Osteocyte (in vitro differentiated cells): ENCODE measurements around the gene BRD3. TPM values are rescaled to one million over a fixed set of nuclear protein-coding genes. Genes with fewer than 3 reads are reported as not detected.
A peak's percentile ranks its signal among the peaks of the same experiment; 100 is the strongest.

Experiments used
- DNase-seq: peaks from one replicate; pipeline ENCODE4 v3.0.0; 2021; ENCODE audit warnings: mixed read lengths; ENCODE audit not compliant: unreplicated experiment; ENCODE audit errors: extremely low spot score
- H3K27ac Mint-ChIP-seq: one replicate; pipeline ENCODE4 v1.8.0; 2021; ENCODE audit warnings: mild to moderate bottlenecking, mixed read lengths; ENCODE audit not compliant: unreplicated experiment
- H3K27me3 Mint-ChIP-seq: one replicate; pipeline ENCODE4 v1.8.0; 2021; ENCODE audit warnings: mixed read lengths; ENCODE audit not compliant: unreplicated experiment
- H3K36me3 Mint-ChIP-seq: one replicate; pipeline ENCODE4 v1.8.0; 2021; ENCODE audit warnings: mixed read lengths; ENCODE audit not compliant: unreplicated experiment
- H3K4me1 Mint-ChIP-seq: one replicate; pipeline ENCODE4 v1.8.0; 2021; ENCODE audit warnings: mixed read lengths; ENCODE audit not compliant: unreplicated experiment
- H3K4me3 Mint-ChIP-seq: one replicate; pipeline ENCODE4 v1.8.0; 2021; ENCODE audit warnings: mild to moderate bottlenecking, moderate library complexity, mixed read lengths; ENCODE audit not compliant: unreplicated experiment
- H3K9me3 Mint-ChIP-seq: one replicate; pipeline ENCODE4 v1.8.0; 2021; ENCODE audit warnings: mixed read lengths; ENCODE audit not compliant: unreplicated experiment
- total RNA-seq: library from RNA; stranded (reverse); gene quantifications from 2 replicates; pipeline ENCODE4 v1.2.1, GENCODE V29; 2021
- TF ChIP-seq, protein P1 (sequence below): fragments of 200-600 bp; sonication (generic); IDR thresholded peaks from 2 replicates; pipeline ENCODE4 v1.5.0; 2021; ENCODE audit warnings: antibody characterized with exemption, mild to moderate bottlenecking, moderate library complexity

Gene BRD3
- total RNA-seq, 1 donor from 2014 or later: 56.2 TPM

DNA sequence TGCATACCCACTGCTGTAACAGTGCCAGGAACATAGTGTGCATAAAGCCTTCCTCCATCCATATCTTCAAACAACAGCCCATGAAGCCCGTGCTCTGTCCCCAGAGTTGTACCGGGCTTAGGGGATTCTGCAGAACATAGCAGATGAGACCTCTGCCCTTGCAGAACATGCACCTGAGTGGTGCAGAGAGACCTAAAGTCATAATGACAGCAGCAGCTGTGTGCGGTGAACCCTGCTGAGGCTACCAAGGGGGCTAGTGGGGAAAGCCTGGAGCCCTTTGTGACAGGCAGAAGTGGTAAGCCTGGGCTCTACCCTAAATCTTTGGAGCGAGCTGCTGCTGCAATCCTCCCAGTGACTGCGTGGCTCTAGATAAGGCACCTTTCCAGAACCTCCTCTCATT is 32.2 kb upstream of the BRD3 start:
- H3K27me3 Mint-ChIP-seq: peaks cover 20% of the 10 kb centered on the region
- TF ChIP-seq, protein P1, sequence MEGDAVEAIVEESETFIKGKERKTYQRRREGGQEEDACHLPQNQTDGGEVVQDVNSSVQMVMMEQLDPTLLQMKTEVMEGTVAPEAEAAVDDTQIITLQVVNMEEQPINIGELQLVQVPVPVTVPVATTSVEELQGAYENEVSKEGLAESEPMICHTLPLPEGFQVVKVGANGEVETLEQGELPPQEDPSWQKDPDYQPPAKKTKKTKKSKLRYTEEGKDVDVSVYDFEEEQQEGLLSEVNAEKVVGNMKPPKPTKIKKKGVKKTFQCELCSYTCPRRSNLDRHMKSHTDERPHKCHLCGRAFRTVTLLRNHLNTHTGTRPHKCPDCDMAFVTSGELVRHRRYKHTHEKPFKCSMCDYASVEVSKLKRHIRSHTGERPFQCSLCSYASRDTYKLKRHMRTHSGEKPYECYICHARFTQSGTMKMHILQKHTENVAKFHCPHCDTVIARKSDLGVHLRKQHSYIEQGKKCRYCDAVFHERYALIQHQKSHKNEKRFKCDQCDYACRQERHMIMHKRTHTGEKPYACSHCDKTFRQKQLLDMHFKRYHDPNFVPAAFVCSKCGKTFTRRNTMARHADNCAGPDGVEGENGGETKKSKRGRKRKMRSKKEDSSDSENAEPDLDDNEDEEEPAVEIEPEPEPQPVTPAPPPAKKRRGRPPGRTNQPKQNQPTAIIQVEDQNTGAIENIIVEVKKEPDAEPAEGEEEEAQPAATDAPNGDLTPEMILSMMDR: no peak
- no peak overlapping the region for H3K27ac Mint-ChIP-seq
- no peaks in the 10 kb centered on the region for H3K4me1 Mint-ChIP-seq
- DNase-seq: no peak
- H3K4me3 Mint-ChIP-seq: no peak overlapping the region
- peaks cover 4% of the 10 kb centered on the region for H3K9me3 Mint-ChIP-seq
- no peaks in the 10 kb centered on the region for H3K36me3 Mint-ChIP-seq

- Mint-ChIP-seq H3K4me3 (no peak overlapping the region), H3K27ac (no peak overlapping the region), H3K36me3 (no peaks in the 10 kb centered on the region), H3K27me3 (peaks cover 21% of the 10 kb centered on the region), H3K4me1 (no peaks in the 10 kb centered on the region), H3K9me3 (peaks cover 4% of the 10 kb centered on the region)
- DNase-seq: no peak
- TF ChIP-seq, protein P1: peak; percentile 63
These were observed 31.4 kb upstream of the BRD3 start for GRCh38 chr9:134099123-134099761.

DNA sequence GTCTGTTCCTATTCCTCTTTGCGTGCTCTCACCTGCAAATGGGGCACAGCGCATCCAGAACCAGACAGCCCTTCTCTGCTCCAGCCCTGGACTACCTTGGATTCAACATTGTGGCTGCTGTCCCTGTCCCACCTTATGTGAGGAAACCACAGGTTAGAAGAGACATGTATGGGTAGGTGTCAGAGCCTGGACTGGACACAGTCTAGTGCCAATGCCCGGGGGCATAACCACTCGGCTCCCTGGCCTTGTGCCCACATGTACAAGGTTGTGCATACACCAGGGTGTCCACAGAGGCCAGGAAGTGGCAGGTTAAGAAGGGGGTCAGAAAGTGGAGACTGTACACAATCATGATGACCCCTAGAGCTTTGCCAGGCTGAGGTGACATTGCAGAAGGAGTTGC is 22.1 kb upstream of the BRD3 start:
- Mint-ChIP-seq H3K4me1 (no peaks in the 10 kb centered on the region), H3K27me3 (peaks cover 31% of the 10 kb centered on the region), H3K36me3 (no peaks in the 10 kb centered on the region), H3K9me3 (peaks cover 5% of the 10 kb centered on the region), H3K4me3 (no peak overlapping the region), H3K27ac (no peak overlapping the region)
- DNase-seq: no peak
- TF ChIP-seq, protein P1: no peak

DNA sequence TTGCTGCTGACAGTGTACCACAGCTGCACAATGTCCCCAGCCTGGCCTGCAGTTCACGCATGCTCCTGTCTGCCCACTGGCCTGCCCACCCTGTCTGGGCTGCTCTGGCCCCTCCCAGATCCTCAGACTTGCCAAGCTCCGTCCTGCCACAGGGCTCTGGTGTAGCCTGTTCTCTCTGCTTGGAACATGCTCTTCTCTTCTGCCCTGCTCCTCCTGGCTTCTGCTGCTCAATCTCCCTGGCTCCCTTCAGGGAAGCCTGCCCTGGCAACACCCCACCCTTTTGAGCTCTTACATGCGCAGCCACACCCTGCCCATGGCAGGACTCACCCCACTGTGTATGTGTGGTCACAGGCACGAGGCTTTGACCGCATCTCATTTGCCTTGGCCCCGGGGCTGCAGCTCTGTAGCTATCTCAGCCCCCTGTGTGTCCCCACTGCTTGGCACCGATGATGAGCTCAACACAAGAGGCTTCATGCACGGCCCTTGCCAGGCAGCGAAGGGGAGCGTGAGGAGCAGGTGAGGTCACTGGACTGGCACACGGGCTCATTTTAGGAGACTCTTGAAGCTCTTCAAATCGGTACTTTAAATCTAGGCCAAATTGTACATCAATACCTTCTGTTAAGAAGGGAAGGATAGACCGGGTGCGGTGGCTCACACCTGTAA is 20.4 kb upstream of the BRD3 start:
- Mint-ChIP-seq H3K9me3 (peaks cover 5% of the 10 kb centered on the region), H3K4me3 (no peak overlapping the region), H3K4me1 (no peaks in the 10 kb centered on the region), H3K27me3 (peaks cover 31% of the 10 kb centered on the region), H3K27ac (no peak overlapping the region), H3K36me3 (no peaks in the 10 kb centered on the region)
- TF ChIP-seq, protein P1: no peak
- DNase-seq: no peak

- no peak for DNase-seq
- H3K4me1 Mint-ChIP-seq: no peaks in the 10 kb centered on the region
- no peak overlapping the region for H3K27ac Mint-ChIP-seq
- H3K27me3 Mint-ChIP-seq: peaks cover 26% of the 10 kb centered on the region
- no peak overlapping the region for H3K4me3 Mint-ChIP-seq
- H3K9me3 Mint-ChIP-seq: peaks cover 5% of the 10 kb centered on the region
- H3K36me3 Mint-ChIP-seq: no peaks in the 10 kb centered on the region
- TF ChIP-seq, protein P1: no peak
These were observed 17.8 kb upstream of the BRD3 start for GRCh38 chr9:134085674-134086073.
